Measurements from ENCODE around the gene SMG7.

GRCh38 chr1:183456826-183457225 is 15.5 kb upstream of the SMG7 start:
- TF ChIP-seq GATA2 (IDR thresholded peaks at IDR 0.05; ENCODE audit: low read depth, low read length) (no peak), GATA3 (IDR thresholded peaks at IDR 0.05; ENCODE audit: low read depth, low read length) (no peak)
